Measurements from ENCODE around the gene MDM1. TPM values are rescaled to one million over a fixed set of nuclear protein-coding genes. Genes with fewer than 3 reads are reported as not detected.

The MDM1 gene
- total and polyA plus RNA-seq, 2 of the 13 experiments (the other 11 are each of a cell fraction or from before 2014, with no cell fraction given) = 4.6 to 15.2 TPM

GRCh38 chr12:68364893-68365725 is 32.9 kb upstream of the MDM1 start (continued):
- no peak for TF ChIP-seq SCMH1 (CRISPR knock-in tag; IDR thresholded peaks at IDR 0.05; ENCODE audit: borderline replicate concordance)
- TF ChIP-seq, protein P1, sequence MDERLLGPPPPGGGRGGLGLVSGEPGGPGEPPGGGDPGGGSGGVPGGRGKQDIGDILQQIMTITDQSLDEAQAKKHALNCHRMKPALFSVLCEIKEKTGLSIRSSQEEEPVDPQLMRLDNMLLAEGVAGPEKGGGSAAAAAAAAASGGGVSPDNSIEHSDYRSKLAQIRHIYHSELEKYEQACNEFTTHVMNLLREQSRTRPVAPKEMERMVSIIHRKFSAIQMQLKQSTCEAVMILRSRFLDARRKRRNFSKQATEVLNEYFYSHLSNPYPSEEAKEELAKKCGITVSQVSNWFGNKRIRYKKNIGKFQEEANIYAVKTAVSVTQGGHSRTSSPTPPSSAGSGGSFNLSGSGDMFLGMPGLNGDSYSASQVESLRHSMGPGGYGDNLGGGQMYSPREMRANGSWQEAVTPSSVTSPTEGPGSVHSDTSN (CRISPR knock-in tag; IDR thresholded peaks at IDR 0.05) = no peak
- 0 out of 2 replicates have a peak, but pooled peaks have one; percentile 25 for TF ChIP-seq RXRA (CRISPR knock-in tag; IDR thresholded peaks at IDR 0.05)
- TF ChIP-seq RBM22 (optimal IDR thresholded peaks at IDR 0.05; ENCODE audit: low read length) = no peak
- TF ChIP-seq ZNF292 (CRISPR knock-in tag; IDR thresholded peaks at IDR 0.05; ENCODE audit: borderline replicate concordance, low read depth) = peak; percentile 97
- TF ChIP-seq ZNF224 (CRISPR knock-in tag; IDR thresholded peaks at IDR 0.05) = no peak
- TF ChIP-seq, protein P2, sequence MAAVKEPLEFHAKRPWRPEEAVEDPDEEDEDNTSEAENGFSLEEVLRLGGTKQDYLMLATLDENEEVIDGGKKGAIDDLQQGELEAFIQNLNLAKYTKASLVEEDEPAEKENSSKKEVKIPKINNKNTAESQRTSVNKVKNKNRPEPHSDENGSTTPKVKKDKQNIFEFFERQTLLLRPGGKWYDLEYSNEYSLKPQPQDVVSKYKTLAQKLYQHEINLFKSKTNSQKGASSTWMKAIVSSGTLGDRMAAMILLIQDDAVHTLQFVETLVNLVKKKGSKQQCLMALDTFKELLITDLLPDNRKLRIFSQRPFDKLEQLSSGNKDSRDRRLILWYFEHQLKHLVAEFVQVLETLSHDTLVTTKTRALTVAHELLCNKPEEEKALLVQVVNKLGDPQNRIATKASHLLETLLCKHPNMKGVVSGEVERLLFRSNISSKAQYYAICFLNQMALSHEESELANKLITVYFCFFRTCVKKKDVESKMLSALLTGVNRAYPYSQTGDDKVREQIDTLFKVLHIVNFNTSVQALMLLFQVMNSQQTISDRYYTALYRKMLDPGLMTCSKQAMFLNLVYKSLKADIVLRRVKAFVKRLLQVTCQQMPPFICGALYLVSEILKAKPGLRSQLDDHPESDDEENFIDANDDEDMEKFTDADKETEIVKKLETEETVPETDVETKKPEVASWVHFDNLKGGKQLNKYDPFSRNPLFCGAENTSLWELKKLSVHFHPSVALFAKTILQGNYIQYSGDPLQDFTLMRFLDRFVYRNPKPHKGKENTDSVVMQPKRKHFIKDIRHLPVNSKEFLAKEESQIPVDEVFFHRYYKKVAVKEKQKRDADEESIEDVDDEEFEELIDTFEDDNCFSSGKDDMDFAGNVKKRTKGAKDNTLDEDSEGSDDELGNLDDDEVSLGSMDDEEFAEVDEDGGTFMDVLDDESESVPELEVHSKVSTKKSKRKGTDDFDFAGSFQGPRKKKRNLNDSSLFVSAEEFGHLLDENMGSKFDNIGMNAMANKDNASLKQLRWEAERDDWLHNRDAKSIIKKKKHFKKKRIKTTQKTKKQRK (IDR thresholded peaks at IDR 0.05; ENCODE audit: low read length) = no peak
- TF ChIP-seq TARDBP (CRISPR knock-in tag; IDR thresholded peaks at IDR 0.05) = peak; percentile 63; the same call in 1 of the 2 replicates
- no peak for TF ChIP-seq ZNF562 (CRISPR knock-in tag; IDR thresholded peaks at IDR 0.05; ENCODE audit: borderline replicate concordance)
- no peak for TF ChIP-seq POLR2AphosphoS5 (IDR thresholded peaks at IDR 0.05; ENCODE audit: low read depth, low read length)
- TF ChIP-seq ZNF143 (CRISPR knock-in tag; IDR thresholded peaks at IDR 0.05) = no peak
- TF ChIP-seq CHCHD3 (CRISPR knock-in tag; IDR thresholded peaks at IDR 0.05) = no peak
- TF ChIP-seq ZNF512B (CRISPR knock-in tag; IDR thresholded peaks at IDR 0.05; ENCODE audit: borderline replicate concordance) = 0 out of 2 replicates have a peak, but pooled peaks have one; percentile 2
- TF ChIP-seq, protein P3, sequence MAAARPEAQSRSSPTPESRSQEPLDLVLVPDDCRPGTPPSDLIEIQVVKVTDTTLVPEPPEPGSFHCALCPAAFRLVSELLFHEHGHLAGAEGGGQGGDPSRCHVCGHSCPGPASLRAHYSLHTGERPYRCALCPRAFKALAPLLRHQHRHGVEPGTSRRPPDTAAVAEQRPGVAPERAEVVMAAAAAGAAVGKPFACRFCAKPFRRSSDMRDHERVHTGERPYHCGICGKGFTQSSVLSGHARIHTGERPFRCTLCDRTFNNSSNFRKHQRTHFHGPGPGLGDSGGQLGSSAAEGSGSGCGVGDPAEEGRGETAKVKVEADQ (CRISPR knock-in tag; IDR thresholded peaks at IDR 0.05; ENCODE audit: borderline replicate concordance) = no peak
- TF ChIP-seq, protein P4, sequence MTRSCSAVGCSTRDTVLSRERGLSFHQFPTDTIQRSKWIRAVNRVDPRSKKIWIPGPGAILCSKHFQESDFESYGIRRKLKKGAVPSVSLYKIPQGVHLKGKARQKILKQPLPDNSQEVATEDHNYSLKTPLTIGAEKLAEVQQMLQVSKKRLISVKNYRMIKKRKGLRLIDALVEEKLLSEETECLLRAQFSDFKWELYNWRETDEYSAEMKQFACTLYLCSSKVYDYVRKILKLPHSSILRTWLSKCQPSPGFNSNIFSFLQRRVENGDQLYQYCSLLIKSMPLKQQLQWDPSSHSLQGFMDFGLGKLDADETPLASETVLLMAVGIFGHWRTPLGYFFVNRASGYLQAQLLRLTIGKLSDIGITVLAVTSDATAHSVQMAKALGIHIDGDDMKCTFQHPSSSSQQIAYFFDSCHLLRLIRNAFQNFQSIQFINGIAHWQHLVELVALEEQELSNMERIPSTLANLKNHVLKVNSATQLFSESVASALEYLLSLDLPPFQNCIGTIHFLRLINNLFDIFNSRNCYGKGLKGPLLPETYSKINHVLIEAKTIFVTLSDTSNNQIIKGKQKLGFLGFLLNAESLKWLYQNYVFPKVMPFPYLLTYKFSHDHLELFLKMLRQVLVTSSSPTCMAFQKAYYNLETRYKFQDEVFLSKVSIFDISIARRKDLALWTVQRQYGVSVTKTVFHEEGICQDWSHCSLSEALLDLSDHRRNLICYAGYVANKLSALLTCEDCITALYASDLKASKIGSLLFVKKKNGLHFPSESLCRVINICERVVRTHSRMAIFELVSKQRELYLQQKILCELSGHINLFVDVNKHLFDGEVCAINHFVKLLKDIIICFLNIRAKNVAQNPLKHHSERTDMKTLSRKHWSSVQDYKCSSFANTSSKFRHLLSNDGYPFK (CRISPR knock-in tag; IDR thresholded peaks at IDR 0.05; ENCODE audit: borderline replicate concordance) = peak; percentile 76; the same call in 1 of the 2 replicates
